Measurements from ENCODE around the gene FAM222B.

GRCh38 chr17:28744972-28745785 is 97.4 kb downstream of the FAM222B start:
- TF ChIP-seq CTCF (IDR thresholded peaks at IDR 0.05): peak; percentile 2
- TF ChIP-seq EZH2phosphoT487 (IDR thresholded peaks at IDR 0.05): no peak
- no peak for TF ChIP-seq EZH2 (IDR thresholded peaks at IDR 0.05)
